Peyer's patch (tissue), 4 donors: ENCODE results near the gene EHBP1. TPM values are rescaled to one million over a fixed set of nuclear protein-coding genes. Genes with fewer than 3 reads are reported as not detected.

ENCODE experiments used
- DNase-seq, 3 donors: peaks; one replicate each; pipeline ENCODE4 v3.0.0-alpha.2; 2017 to 2019
- H3K27ac ChIP-seq, 4 donors: fragments of 200-600 bp; sonication (generic); one replicate each; pipeline ENCODE4 v1.5.1; 2016 to 2019
- H3K27me3 ChIP-seq, 2 donors: fragments of 200-600 bp; sonication (generic); one replicate each; pipeline ENCODE4 v1.5.1; 2019
- H3K36me3 ChIP-seq, 3 donors: fragments of 200-600 bp; sonication (generic); one replicate each; pipeline ENCODE4 v1.5.1; 2016 to 2019
- H3K4me1 ChIP-seq, 4 donors: fragments of 200-600 bp; sonication (generic); one replicate each; pipeline ENCODE4 v1.5.1; 2016 to 2019
- H3K4me3 ChIP-seq, 4 donors: fragments of 200-600 bp; sonication (generic); 1 replicate in 3 of 4; 2 replicates in 1 of 4; pipeline ENCODE4 v1.5.1; 2016 to 2019; ENCODE audit warnings: mild to moderate bottlenecking in 1 of 4
- H3K9me3 ChIP-seq, 4 donors: fragments of 200-600 bp; sonication (generic); one replicate each; pipeline ENCODE4 v1.5.1; 2016 to 2019; ENCODE audit warnings: mild to moderate bottlenecking in 1 of 4
- CTCF ChIP-seq, 6 experiments: fragments of 450-650 bp in 4 of 6; fragments of 200-600 bp in 2 of 6; sonication (generic) in 1 of 6; IDR thresholded peaks; one replicate each; pipeline ENCODE4 v1.5.1; 2017 to 2019; ENCODE audit warnings: antibody characterized with exemption in 6 of 6, mild to moderate bottlenecking in 3 of 6, moderate library complexity in 1 of 6
- POLR2A ChIP-seq, 2 donors: fragments of 450-650 bp; IDR thresholded peaks; one replicate each; pipeline ENCODE4 v1.5.1; 2017; ENCODE audit warnings: antibody characterized with exemption in 2 of 2, mild to moderate bottlenecking in 2 of 2, moderate library complexity in 2 of 2
- total RNA-seq, 4 donors: library from RNA; depleted of rRNA; stranded (reverse); fragments of >200 nt; gene quantifications; one replicate each; pipeline ENCODE4 v1.1.0, GENCODE V29; 2016

EHBP1 gene
- total RNA-seq, 4 donors from 2014 or later: 27.1 to 190 (median 60.8) TPM

GRCh38 chr2:62686012-62686685 lies 19.4 kb upstream of the EHBP1 start:
- no peak overlapping the region for H3K4me3 ChIP-seq
- no peak for DNase-seq
- H3K27ac ChIP-seq: no peak overlapping the region
- no peaks in the 10 kb centered on the region for H3K9me3 ChIP-seq
- no peaks in the 10 kb centered on the region for H3K27me3 ChIP-seq
- peaks cover 0 to 3% (median 0%) of the 10 kb centered on the region in 4 donors for H3K4me1 ChIP-seq
- TF ChIP-seq CTCF (IDR thresholded peaks at IDR 0.05): no peak
- TF ChIP-seq POLR2A (IDR thresholded peaks at IDR 0.05): no peak
- H3K36me3 ChIP-seq: no peaks in the 10 kb centered on the region

GRCh38 chr2:62687636-62688035 lies 17.9 kb upstream of the EHBP1 start:
- Histone ChIP-seq H3K9me3 (no peaks in the 10 kb centered on the region), H3K27me3 (no peaks in the 10 kb centered on the region), H3K36me3 (no peaks in the 10 kb centered on the region), H3K4me1 (peaks cover 0 to 3% (median 0%) of the 10 kb centered on the region in 4 donors), H3K4me3 (no peak overlapping the region), H3K27ac (no peak overlapping the region)
- no peak for TF ChIP-seq CTCF (IDR thresholded peaks at IDR 0.05)
- TF ChIP-seq POLR2A (IDR thresholded peaks at IDR 0.05): no peak
- no peak for DNase-seq

DNA sequence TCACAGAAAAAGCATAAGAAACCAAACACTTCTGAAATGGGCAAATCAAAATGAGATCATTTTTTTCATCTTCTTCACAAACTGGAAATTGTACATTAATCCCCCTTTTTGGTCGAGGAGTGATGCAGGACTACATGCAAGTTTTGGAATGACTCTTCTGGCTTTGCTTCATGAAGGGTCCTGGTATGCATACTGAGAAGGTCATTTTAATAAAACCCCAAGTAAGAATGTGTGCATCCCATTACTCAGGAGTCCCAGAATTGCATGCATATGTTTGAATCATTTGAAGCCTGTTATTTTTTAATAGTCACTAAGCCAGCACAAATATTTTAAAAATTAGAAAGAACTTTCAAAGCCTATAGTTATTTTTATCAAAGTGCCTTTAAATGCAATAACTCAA lies 16.7 kb upstream of the EHBP1 start:
- DNase-seq: no peak
- peaks cover 0 to 3% (median 0%) of the 10 kb centered on the region in 4 donors for H3K4me1 ChIP-seq
- TF ChIP-seq POLR2A (IDR thresholded peaks at IDR 0.05) (no peak), CTCF (IDR thresholded peaks at IDR 0.05) (no peak)
- H3K27ac ChIP-seq: no peak overlapping the region
- H3K27me3 ChIP-seq: no peaks in the 10 kb centered on the region
- H3K4me3 ChIP-seq: no peak overlapping the region
- H3K9me3 ChIP-seq: no peaks in the 10 kb centered on the region
- no peaks in the 10 kb centered on the region for H3K36me3 ChIP-seq

DNA sequence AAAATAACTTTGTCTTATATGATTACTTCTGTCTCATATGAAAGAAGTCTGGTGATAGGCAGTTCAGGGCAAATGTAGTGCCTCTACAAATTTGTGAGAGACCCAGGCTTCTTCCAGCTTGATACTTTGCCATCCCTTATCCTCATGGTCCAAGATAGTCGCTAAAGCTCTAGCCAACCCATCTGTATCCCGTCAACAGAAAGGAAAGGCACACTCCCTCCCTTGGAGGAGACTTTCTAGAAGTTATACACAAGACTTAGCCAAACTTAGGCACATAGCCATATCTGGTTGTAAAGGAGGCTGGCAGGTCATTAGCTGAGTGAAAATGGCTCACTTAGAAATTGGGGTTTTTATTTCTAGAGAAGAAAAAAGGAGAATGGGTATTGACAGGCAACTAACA lies 14.3 kb upstream of the EHBP1 start:
- Histone ChIP-seq H3K27ac (no peak overlapping the region), H3K27me3 (no peaks in the 10 kb centered on the region), H3K4me3 (no peak overlapping the region), H3K9me3 (no peaks in the 10 kb centered on the region), H3K36me3 (no peaks in the 10 kb centered on the region), H3K4me1 (no peaks in the 10 kb centered on the region)
- no peak for DNase-seq
- TF ChIP-seq POLR2A (IDR thresholded peaks at IDR 0.05) (no peak), CTCF (IDR thresholded peaks at IDR 0.05) (no peak)

GRCh38 chr2:62692225-62692624 lies 13.3 kb upstream of the EHBP1 start:
- no peaks in the 10 kb centered on the region for H3K27me3 ChIP-seq
- H3K9me3 ChIP-seq: no peaks in the 10 kb centered on the region
- no peaks in the 10 kb centered on the region for H3K4me1 ChIP-seq
- DNase-seq: no peak
- H3K27ac ChIP-seq: no peak overlapping the region
- TF ChIP-seq CTCF (IDR thresholded peaks at IDR 0.05) (no peak), POLR2A (IDR thresholded peaks at IDR 0.05) (no peak)
- H3K36me3 ChIP-seq: no peaks in the 10 kb centered on the region
- H3K4me3 ChIP-seq: no peak overlapping the region

GRCh38 chr2:62698653-62699052 lies 6.9 kb upstream of the EHBP1 start:
- Histone ChIP-seq H3K36me3 (no peaks in the 10 kb centered on the region), H3K4me1 (no peaks in the 10 kb centered on the region), H3K27me3 (no peaks in the 10 kb centered on the region), H3K9me3 (no peaks in the 10 kb centered on the region), H3K27ac (no peak overlapping the region), H3K4me3 (no peak overlapping the region)
- no peak for DNase-seq
- no peak for TF ChIP-seq CTCF (IDR thresholded peaks at IDR 0.05)
- no peak for TF ChIP-seq POLR2A (IDR thresholded peaks at IDR 0.05)
